Hematopoietic multipotent progenitor cell treated with erythropoietin and hydrocortisone succinate and interleukin-3 and kit ligand, for 17 days (in vitro differentiated cells): ENCODE results near the gene COA1.

Experiments used
- DNase-seq: peaks from one replicate; pipeline ENCODE4 v3.0.0-alpha.2; 2015; ENCODE audit warnings: low spot score

Gene COA1

DNA sequence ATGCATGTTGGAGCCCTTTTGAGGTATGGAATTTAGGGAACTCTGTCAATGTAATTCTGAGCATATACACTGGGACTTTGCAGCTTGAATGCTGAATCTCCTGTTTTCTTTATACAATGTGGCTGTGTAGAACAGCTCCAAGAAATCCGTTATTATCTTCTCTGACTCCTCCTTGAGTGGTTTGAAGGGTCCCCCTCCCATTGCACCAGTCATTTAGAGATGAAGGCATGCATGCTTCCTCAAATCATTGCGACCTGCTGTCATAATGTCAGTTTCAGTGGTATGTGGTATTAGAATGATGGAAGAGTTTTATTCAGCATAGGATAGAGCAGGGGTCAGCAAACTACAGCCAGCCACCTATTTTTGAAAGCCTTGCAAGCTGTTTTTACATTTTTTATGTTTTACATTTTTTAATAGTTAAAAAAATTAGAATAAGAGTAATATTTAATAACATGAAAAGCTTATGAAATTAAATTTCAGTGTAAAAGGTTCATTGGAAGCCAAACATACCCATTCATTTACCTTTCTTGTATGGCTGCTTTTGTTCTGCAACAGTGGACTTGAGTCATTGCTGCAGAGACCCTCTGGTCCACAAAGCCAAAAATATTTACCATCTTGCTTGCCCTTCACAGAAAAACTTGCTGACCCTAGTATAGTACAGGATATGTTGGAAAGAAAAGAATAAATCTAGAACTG lies 138.3 kb downstream of the COA1 start:
- no peak for DNase-seq

GRCh38 chr7:43589728-43590127 lies 139.6 kb downstream of the COA1 start:
- no peak for DNase-seq
